Measurements from ENCODE around the gene NDST1.

GRCh38 chr5:150498971-150499370 is 9.0 kb upstream of the NDST1 start:
- no peak for TF ChIP-seq EZH2 (IDR thresholded peaks at IDR 0.05; ENCODE audit: insufficient read depth, poor library complexity, severe bottlenecking)
- TF ChIP-seq EZH2phosphoT487 (IDR thresholded peaks at IDR 0.05; ENCODE audit: insufficient read depth, low read depth) = no peak

Measured in GM23248 (cell line).